Measurements from ENCODE around the gene NME3. TPM values are rescaled to one million over a fixed set of nuclear protein-coding genes. Genes with fewer than 3 reads are reported as not detected.
A peak's percentile ranks its signal among the peaks of the same experiment; 100 is the strongest.

Gene NME3
- total RNA-seq, 1 experiment from 2014 or later = 218 TPM

GRCh38 chr16:1762879-1763520 lies 8.3 kb downstream of the NME3 start:
- in situ Hi-C loops (cut with HindIII; ENCODE audit: low pct_unique_long_range_greater_than_20kb, low sequenced_read_pairs) = no loop called here
- DNase-seq (ENCODE audit: low read depth) = no peak

GRCh38 chr16:1762196-1762878 lies 9.0 kb downstream of the NME3 start:
- in situ Hi-C loops (cut with HindIII; ENCODE audit: low pct_unique_long_range_greater_than_20kb, low sequenced_read_pairs) = no loop called here
- DNase-seq (ENCODE audit: low read depth) = no peak

DNA sequence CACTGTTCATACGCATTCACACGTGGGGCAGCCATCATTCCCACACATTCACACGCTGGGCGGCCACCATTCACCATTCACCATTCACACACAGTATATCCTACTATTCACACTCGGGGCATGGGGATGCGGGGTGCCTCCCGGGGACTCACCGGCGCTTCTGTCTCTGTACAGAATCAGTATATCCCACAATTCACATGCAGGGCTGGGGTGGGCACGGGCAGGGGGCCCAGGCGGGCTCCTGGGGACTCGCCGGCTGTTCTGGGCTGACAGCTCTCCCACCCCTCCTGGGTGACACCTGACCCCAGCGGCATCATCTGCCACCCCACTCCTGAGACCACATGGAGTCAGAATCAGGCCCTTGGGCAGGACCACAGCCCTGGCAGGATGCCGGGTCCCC lies 9.6 kb downstream of the NME3 start:
- in situ Hi-C loops (cut with HindIII; ENCODE audit: low pct_unique_long_range_greater_than_20kb, low sequenced_read_pairs) = no loop called here
- no peak for DNase-seq (ENCODE audit: low read depth)

DNA sequence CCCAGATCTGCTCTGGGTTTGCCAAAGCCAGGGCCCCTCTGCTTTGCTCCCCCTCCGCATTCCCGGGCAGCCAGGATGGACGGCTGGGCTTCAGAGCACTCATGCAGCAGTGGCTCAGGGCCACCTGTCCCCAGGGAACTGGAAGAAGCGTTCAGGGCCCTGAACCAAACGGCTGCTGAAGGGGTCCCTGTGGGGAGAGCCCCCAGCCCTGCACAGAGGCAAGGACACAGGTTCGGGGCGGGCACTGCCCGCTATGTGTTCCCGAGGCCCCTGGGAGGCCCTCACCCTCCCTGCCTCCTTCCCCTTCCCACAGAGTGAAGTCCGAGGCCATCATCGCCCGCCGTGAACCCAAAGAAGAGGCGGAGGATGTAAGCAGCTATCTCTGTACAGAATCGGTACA lies 10.4 kb downstream of the NME3 start:
- in situ Hi-C loops (cut with HindIII; ENCODE audit: low pct_unique_long_range_greater_than_20kb, low sequenced_read_pairs) = no loop called here
- DNase-seq (ENCODE audit: low read depth) = no peak

DNA sequence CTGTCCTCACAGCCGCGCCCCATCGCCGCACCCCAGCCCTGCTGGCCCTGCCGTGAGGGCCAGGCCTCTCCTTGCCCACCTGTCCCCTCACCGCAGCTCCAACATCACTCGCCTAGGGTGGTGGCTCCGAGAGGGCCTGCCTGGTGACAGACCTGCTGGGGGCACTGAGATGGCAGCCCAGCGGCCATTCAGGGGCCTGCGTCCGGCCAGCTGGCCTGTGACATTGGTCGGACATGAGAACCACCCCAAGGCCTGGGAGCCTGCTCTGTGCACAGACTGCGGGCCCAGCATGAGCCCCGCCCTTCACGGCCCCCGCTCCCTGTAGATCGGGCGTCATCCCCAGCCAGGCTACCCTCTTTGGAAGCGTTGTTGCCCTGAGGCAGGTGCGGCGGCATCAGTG lies 11.8 kb downstream of the NME3 start:
- DNase-seq (ENCODE audit: low read depth) = no peak
- in situ Hi-C loops (cut with HindIII; ENCODE audit: low pct_unique_long_range_greater_than_20kb, low sequenced_read_pairs) = no loop called here

GRCh38 chr16:1758923-1759322 lies 12.4 kb downstream of the NME3 start:
- no peak for DNase-seq (ENCODE audit: low read depth)
- in situ Hi-C loops (cut with HindIII; ENCODE audit: low pct_unique_long_range_greater_than_20kb, low sequenced_read_pairs) = no loop called here

- DNase-seq (ENCODE audit: low read depth) = no peak
- in situ Hi-C loops (cut with HindIII; ENCODE audit: low pct_unique_long_range_greater_than_20kb, low sequenced_read_pairs) = no loop called here
Observed at GRCh38 chr16:1757714-1758461, 13.5 kb downstream of the NME3 start.

DNA sequence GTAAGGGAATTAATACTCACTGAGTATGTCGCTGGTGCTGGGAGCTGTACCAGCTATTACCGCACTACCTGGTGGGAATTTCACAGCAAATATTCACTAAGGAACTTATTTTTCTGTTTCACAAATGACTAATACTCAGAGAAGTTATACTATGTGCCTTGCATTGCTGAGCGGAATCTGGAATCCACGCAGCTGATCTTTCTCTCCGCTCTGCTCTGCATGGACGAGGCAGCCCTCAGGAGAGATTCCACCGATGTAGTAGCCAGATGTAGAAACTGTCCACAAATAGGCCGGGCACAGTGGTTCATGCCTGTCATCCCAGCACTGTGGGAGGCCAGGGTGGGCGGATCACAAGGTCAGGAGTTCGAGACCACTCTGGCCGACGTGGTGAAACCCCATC lies 17.1 kb downstream of the NME3 start:
- no peak for DNase-seq (ENCODE audit: low read depth)
- in situ Hi-C loops (cut with HindIII; ENCODE audit: low pct_unique_long_range_greater_than_20kb, low sequenced_read_pairs) = no loop called here

DNA sequence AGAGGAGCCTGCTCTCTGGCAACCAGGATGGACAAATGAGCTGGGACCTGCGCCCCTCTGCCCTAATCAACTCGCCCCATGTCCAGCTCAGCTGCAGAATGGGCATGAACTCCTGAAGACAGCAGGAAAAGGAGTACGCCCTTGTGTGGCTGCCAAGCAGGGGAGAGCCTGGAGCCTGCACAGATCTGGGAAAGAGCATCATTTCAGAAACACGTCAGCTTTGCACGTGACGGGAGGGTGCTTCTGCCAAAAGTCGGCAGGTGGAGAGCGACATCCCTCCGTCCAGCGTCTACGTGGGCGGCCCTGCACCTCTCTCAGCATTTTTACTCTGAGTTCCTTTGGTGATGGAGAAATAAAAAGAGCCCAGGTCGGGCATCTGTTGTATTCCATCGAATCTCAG lies 18.5 kb downstream of the NME3 start:
- in situ Hi-C loops (cut with HindIII; ENCODE audit: low pct_unique_long_range_greater_than_20kb, low sequenced_read_pairs) = no loop called here
- DNase-seq (ENCODE audit: low read depth) = no peak

GRCh38 chr16:1751946-1752345 lies 19.4 kb downstream of the NME3 start:
- DNase-seq (ENCODE audit: low read depth) = no peak
- in situ Hi-C loops (cut with HindIII; ENCODE audit: low pct_unique_long_range_greater_than_20kb, low sequenced_read_pairs) = no loop called here

- in situ Hi-C loops (cut with HindIII; ENCODE audit: low pct_unique_long_range_greater_than_20kb, low sequenced_read_pairs) = no loop called here
- DNase-seq (ENCODE audit: low read depth) = no peak
Observed at GRCh38 chr16:1749152-1750117, 21.9 kb downstream of the NME3 start.

- DNase-seq (ENCODE audit: low read depth) = no peak
- in situ Hi-C loops (cut with HindIII; ENCODE audit: low pct_unique_long_range_greater_than_20kb, low sequenced_read_pairs) = no loop called here
Observed at GRCh38 chr16:1747934-1748333, 23.4 kb downstream of the NME3 start.

DNA sequence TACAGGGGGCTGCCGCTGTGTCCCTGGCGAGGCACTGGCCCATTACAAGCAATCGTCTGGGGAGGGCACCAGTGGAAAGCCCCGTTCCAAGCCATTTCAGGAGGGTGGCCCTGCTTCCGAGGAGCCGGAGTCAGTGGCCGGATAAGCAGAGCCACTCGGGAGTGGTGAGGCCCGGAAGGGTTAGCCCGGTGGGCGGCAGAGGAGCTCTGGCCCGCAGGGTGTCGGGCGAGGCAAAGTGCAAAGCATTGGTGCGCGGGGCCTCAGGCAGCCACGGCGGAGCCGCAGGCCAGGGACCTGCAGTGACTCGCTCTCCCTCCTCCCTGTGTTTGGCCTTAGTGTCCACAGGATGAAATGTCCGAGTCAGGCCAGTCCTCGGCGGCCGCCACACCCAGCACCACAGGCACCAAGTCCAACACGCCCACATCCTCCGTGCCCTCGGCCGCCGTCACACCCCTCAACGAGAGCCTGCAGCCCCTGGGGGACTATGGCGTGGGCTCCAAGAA lies 24.6 kb downstream of the NME3 start:
- in situ Hi-C loops (cut with HindIII; ENCODE audit: low pct_unique_long_range_greater_than_20kb, low sequenced_read_pairs) = no loop called here
- peak; percentile 50 for DNase-seq (ENCODE audit: low read depth)

DNA sequence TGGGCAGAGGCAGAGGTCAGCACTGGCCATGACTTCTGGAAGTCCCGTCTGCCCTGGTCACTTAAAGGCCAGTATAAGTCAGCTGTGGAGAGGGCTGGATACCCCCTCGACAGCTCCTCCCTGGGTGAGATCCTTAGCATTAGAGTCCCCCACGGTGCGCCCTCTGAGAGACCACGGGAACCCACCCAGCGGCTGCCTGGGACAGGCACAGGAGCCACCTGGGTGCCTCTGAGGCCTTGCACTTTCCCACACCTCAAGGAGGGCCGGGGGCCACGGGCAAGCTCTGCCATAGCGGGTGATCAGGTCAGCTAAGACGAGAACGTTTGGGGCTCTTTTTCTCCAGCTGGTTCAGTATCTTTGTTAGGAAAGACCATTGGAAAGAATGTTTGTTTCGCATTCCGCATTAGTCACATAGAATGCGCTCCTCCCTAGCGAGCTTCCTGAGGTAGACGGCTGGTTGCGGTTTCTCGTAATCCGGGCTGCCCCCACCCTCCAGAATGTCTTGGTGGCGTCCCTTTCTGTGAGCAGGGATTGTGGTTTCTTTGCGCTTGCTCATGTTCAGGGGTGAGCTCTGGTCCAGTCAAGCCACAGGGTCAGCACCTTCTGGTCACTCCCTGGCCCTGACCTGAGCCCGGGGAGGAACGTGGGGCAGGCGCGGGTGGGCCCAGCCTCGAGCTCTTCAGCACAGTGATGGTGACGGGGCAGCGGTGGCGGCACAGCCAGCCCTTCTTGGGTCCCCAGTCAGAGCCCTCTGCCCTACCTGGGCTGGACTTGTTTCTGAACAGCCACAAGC lies 25.2 kb downstream of the NME3 start:
- peak; percentile 70 for DNase-seq (ENCODE audit: low read depth)
- in situ Hi-C loops (cut with HindIII; ENCODE audit: low pct_unique_long_range_greater_than_20kb, low sequenced_read_pairs) = no loop called here

- DNase-seq (ENCODE audit: low read depth) = peak; percentile 35
- in situ Hi-C loops (cut with HindIII; ENCODE audit: low pct_unique_long_range_greater_than_20kb, low sequenced_read_pairs) = no loop called here
Observed at GRCh38 chr16:1745181-1745899, 26.0 kb downstream of the NME3 start.

DNA sequence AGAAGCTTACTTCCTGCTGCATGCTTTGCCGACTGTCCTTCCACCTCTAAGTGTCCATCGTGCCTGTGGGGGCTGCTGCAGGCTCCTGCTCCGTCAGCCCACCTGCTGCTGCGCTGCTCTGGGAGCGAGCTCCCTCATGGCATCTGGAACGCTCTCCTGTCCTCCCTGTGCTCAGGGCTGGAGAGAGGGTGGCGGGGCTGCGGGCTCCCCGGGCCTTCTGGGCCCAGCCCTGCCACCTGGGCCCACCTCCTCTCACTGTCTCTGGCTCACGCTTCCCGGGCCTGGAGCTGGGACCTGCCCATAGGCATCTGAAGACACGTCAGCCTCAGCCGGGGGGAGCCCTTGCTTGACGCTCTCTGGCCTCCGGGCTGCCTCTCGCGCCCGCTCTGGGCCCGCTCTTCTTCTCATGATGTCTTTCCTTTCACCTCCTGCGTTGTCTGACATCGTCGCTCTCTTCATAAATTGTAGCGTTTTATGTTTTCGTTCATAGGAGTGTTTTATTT lies 27.0 kb downstream of the NME3 start:
- DNase-seq (ENCODE audit: low read depth) = no peak
- in situ Hi-C loops (cut with HindIII; ENCODE audit: low pct_unique_long_range_greater_than_20kb, low sequenced_read_pairs) = no loop called here
